HepG2 (cell line): ENCODE measurements around the gene FKBP8. TPM values are rescaled to one million over a fixed set of nuclear protein-coding genes. Genes with fewer than 3 reads are reported as not detected.
A peak's percentile ranks its signal among the peaks of the same experiment; 100 is the strongest.

ENCODE experiments used
- FOXA1 ChIP-seq, 2 experiments: fragments of 450-650 bp in 1 of 2; sonication (generic) in 1 of 2; formaldehyde crosslinking in 1 of 2; IDR thresholded peaks; 2 replicates each; pipeline versions ENCODE4 v1.4.0 to v1.6.1; 2016 to 2020; ENCODE audit warnings: missing genetic modification reagents in 1 of 2
- GPN1 ChIP-seq: sonication (generic); formaldehyde crosslinking; IDR thresholded peaks from 2 replicates; pipeline ENCODE4 v1.5.1; 2020; ENCODE audit warnings: missing genetic modification reagents, borderline replicate concordance
- KLF15 ChIP-seq: sonication (generic); formaldehyde crosslinking; IDR thresholded peaks from 2 replicates; pipeline ENCODE4 v1.8.1; 2023; ENCODE audit warnings: borderline replicate concordance, mild to moderate bottlenecking, inconsistent platforms, missing genetic modification reagents, mixed read lengths
- SAFB2 ChIP-seq: sonication (generic); formaldehyde crosslinking; IDR thresholded peaks from 2 replicates; pipeline ENCODE4 v1.5.1; 2020; ENCODE audit warnings: missing genetic modification reagents, low read depth, mild to moderate bottlenecking, borderline replicate concordance
- SATB2 ChIP-seq: sonication (generic); formaldehyde crosslinking; IDR thresholded peaks from 2 replicates; pipeline ENCODE4 v1.5.0; 2020; ENCODE audit warnings: missing genetic modification reagents
- ZBTB1 ChIP-seq: sonication (generic); formaldehyde crosslinking; IDR thresholded peaks from 2 replicates; pipeline ENCODE4 v1.4.0; 2020; ENCODE audit warnings: missing genetic modification reagents, borderline replicate concordance
- ZFP37 ChIP-seq: sonication (generic); formaldehyde crosslinking; IDR thresholded peaks from 2 replicates; pipeline ENCODE4 v1.4.0; 2020; ENCODE audit warnings: missing genetic modification reagents, borderline replicate concordance
- ZKSCAN1 ChIP-seq: fragments of 150-350 bp; IDR thresholded peaks from 2 replicates; pipeline ENCODE4 v1.6.1; 2014; ENCODE audit warnings: low read length
- ZNF18 ChIP-seq: sonication (generic); formaldehyde crosslinking; IDR thresholded peaks from 2 replicates; pipeline ENCODE4 v1.8.0; 2022; ENCODE audit warnings: mild to moderate bottlenecking, missing genetic modification reagents; ENCODE audit not compliant: insufficient replicate concordance
- ZNF639 ChIP-seq: conservative IDR thresholded peaks from 2 replicates; pipeline ENCODE4 v1.6.1; 2018; ENCODE audit warnings: missing genetic modification reagents
- polyA plus RNA-seq, 8 experiments: library from polyadenylated mRNA; depleted of rRNA in 3 of 8; stranded (reverse) in 7 of 8; unstranded in 1 of 8; fragments of >200 nt; fragmentation: Illumina TruSeq in 4 of 8; extraction: Trizol in 4 of 8; gene quantifications; 2 replicates each; pipeline versions ENCODE4 v1.2.1 to v1.2.3, GENCODE V29; 2011 to 2016; ENCODE audit warnings: low read depth in 4 of 8, missing spikeins in 1 of 8, mixed read lengths in 1 of 8; ENCODE audit not compliant: insufficient read depth in 1 of 8
- total RNA-seq, 5 experiments: library from RNA; depleted of rRNA; stranded (reverse); fragments of >200 nt; fragmentation: Illumina TruSeq; extraction: Trizol; gene quantifications; 2 replicates each; pipeline ENCODE4 v1.2.3, GENCODE V29; 2016; ENCODE audit warnings: low read depth in 1 of 5
- TF ChIP-seq, protein P1 (sequence below): sonication (generic); formaldehyde crosslinking; IDR thresholded peaks from 2 replicates; pipeline ENCODE4 v1.4.0; 2020; ENCODE audit warnings: mild to moderate bottlenecking, missing genetic modification reagents, borderline replicate concordance
- TF ChIP-seq, protein P2 (sequence below): sonication (generic); formaldehyde crosslinking; IDR thresholded peaks from 2 replicates; pipeline ENCODE4 v1.4.0; 2020; ENCODE audit warnings: mild to moderate bottlenecking, missing genetic modification reagents
- TF ChIP-seq, protein P3 (sequence below): sonication (generic); IDR thresholded peaks from 2 replicates; pipeline ENCODE4 v1.6.1; 2016; ENCODE audit warnings: low read depth, borderline replicate concordance
- TF ChIP-seq, protein P4 (sequence below): sonication (generic); formaldehyde crosslinking; IDR thresholded peaks from 2 replicates; pipeline ENCODE4 v1.5.0; 2020; ENCODE audit warnings: mild to moderate bottlenecking, missing genetic modification reagents

The FKBP8 gene
- total and polyA plus RNA-seq, 2 of the 13 experiments (the other 11 are each of a cell fraction or from before 2014, with no cell fraction given) = 81.7 to 93.9 TPM

DNA sequence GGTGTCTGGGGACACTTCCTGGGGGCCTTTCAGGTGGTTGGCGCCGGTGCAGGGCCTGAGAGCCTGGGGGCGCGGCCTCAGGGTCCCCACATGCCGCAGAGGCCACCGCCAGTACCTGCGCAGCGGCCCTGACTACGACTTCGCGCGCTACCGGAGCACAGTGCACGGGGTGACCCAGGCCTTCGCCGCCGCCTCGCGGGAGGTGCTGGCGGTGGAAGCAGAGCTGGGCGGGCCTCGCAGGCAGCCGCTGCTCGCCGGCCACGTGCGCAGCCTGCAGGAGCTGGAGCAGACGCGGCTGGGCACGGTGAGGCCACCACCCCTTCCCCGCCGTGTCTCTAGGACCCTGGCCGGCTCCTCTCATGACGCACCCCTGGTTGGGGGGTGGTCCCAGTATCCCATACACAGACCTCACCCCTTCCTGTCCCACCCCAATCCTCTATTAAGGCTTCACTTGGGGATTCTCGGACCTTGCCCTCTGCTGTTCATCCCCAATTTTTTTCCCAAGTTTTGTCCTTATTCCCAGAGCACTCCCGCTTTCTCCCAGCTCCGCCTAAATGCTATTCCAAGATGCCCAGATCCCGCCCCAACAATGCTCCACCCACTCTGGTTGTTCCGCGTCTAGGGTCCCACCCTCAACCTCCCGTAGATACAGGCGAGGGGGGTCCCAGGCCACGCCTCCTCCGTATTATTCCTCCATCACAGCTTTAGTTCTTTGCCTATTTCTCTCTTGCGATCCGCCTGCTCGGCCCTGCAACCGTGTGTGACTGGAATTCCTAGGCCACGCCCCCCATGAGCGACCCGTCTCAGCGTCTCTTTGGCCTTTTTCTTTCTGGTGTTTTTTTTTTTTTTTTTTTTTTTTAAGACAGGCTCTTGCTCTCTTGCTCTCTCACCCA is 46.3 kb upstream of the FKBP8 start (continued):
- TF ChIP-seq ZNF639 (CRISPR knock-in tag) (no peak), ZNF18 (peak; percentile 95), ZKSCAN1 (no peak), GPN1 (CRISPR knock-in tag) (no peak), SATB2 (CRISPR knock-in tag) (peak; percentile 96), SAFB2 (CRISPR knock-in tag) (peak; percentile 77), KLF15 (CRISPR knock-in tag) (peak; percentile 45; the same call in 1 of the 2 replicates), ZBTB1 (CRISPR knock-in tag) (no peak), FOXA1 (IDR thresholded peaks at IDR 0.05) (no peak), FOXA1 (CRISPR knock-in tag; IDR thresholded peaks at IDR 0.05) (0 out of 2 replicates have a peak, but pooled peaks have one; percentile 44), ZFP37 (CRISPR knock-in tag) (peak; percentile 90; the same call in 1 of the 2 replicates)
- TF ChIP-seq, protein P1, sequence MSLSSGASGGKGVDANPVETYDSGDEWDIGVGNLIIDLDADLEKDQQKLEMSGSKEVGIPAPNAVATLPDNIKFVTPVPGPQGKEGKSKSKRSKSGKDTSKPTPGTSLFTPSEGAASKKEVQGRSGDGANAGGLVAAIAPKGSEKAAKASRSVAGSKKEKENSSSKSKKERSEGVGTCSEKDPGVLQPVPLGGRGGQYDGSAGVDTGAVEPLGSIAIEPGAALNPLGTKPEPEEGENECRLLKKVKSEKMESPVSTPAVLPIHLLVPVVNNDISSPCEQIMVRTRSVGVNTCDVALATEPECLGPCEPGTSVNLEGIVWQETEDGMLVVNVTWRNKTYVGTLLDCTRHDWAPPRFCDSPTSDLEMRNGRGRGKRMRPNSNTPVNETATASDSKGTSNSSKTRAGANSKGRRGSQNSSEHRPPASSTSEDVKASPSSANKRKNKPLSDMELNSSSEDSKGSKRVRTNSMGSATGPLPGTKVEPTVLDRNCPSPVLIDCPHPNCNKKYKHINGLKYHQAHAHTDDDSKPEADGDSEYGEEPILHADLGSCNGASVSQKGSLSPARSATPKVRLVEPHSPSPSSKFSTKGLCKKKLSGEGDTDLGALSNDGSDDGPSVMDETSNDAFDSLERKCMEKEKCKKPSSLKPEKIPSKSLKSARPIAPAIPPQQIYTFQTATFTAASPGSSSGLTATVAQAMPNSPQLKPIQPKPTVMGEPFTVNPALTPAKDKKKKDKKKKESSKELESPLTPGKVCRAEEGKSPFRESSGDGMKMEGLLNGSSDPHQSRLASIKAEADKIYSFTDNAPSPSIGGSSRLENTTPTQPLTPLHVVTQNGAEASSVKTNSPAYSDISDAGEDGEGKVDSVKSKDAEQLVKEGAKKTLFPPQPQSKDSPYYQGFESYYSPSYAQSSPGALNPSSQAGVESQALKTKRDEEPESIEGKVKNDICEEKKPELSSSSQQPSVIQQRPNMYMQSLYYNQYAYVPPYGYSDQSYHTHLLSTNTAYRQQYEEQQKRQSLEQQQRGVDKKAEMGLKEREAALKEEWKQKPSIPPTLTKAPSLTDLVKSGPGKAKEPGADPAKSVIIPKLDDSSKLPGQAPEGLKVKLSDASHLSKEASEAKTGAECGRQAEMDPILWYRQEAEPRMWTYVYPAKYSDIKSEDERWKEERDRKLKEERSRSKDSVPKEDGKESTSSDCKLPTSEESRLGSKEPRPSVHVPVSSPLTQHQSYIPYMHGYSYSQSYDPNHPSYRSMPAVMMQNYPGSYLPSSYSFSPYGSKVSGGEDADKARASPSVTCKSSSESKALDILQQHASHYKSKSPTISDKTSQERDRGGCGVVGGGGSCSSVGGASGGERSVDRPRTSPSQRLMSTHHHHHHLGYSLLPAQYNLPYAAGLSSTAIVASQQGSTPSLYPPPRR (CRISPR knock-in tag) = peak; percentile 84
- TF ChIP-seq, protein P2, sequence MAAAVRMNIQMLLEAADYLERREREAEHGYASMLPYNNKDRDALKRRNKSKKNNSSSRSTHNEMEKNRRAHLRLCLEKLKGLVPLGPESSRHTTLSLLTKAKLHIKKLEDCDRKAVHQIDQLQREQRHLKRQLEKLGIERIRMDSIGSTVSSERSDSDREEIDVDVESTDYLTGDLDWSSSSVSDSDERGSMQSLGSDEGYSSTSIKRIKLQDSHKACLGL (CRISPR knock-in tag) = peak; percentile 98
- TF ChIP-seq, protein P3, sequence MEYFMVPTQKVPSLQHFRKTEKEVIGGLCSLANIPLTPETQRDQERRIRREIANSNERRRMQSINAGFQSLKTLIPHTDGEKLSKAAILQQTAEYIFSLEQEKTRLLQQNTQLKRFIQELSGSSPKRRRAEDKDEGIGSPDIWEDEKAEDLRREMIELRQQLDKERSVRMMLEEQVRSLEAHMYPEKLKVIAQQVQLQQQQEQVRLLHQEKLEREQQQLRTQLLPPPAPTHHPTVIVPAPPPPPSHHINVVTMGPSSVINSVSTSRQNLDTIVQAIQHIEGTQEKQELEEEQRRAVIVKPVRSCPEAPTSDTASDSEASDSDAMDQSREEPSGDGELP = peak; percentile 10; the same call in 1 of the 2 replicates
- TF ChIP-seq, protein P4, sequence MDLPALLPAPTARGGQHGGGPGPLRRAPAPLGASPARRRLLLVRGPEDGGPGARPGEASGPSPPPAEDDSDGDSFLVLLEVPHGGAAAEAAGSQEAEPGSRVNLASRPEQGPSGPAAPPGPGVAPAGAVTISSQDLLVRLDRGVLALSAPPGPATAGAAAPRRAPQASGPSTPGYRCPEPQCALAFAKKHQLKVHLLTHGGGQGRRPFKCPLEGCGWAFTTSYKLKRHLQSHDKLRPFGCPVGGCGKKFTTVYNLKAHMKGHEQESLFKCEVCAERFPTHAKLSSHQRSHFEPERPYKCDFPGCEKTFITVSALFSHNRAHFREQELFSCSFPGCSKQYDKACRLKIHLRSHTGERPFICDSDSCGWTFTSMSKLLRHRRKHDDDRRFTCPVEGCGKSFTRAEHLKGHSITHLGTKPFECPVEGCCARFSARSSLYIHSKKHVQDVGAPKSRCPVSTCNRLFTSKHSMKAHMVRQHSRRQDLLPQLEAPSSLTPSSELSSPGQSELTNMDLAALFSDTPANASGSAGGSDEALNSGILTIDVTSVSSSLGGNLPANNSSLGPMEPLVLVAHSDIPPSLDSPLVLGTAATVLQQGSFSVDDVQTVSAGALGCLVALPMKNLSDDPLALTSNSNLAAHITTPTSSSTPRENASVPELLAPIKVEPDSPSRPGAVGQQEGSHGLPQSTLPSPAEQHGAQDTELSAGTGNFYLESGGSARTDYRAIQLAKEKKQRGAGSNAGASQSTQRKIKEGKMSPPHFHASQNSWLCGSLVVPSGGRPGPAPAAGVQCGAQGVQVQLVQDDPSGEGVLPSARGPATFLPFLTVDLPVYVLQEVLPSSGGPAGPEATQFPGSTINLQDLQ (CRISPR knock-in tag) = peak; percentile 96
